SK-N-SH (cell line): Measurements from ENCODE around the gene PHOSPHO1. TPM values are rescaled to one million over a fixed set of nuclear protein-coding genes. Genes with fewer than 3 reads are reported as not detected.

Experiments used
- CTCF ChIA-PET: fragments of 300-600, 350-600 bp; formaldehyde crosslinking; extraction: SDS; loops from one replicate; lab custom pipeline; 2021; lab: Yijun Ruan, JAX
- POLR2A ChIA-PET: fragments of 350-600 bp; sonication (Branson Sonifier 250); formaldehyde crosslinking; extraction: SDS; loops from one replicate; lab custom pipeline; 2020; ENCODE audit warnings: antibody characterized with exemption, inconsistent platforms; lab: Yijun Ruan, JAX
- DNase-seq: peaks from one replicate; pipeline ENCODE4 v3.0.0; 2012
- H2AFZ ChIP-seq: fragments of 200-600 bp; sonication (generic); 2 replicates; pipeline ENCODE4 v1.8.1; 2016; ENCODE audit warnings: antibody characterized with exemption, mild to moderate bottlenecking, low read depth
- H3F3A ChIP-seq: fragments of 200-600 bp; sonication (generic); replicated peaks from 2 replicates; pipeline ENCODE3; 2016; ENCODE audit warnings: antibody characterized with exemption, mild to moderate bottlenecking; ENCODE audit not compliant: insufficient read depth
- H3K27ac ChIP-seq, 2 experiments: fragments of 200-500 bp in 1 of 2; fragments of 200-600 bp in 1 of 2; sonication (Bioruptor generic) in 1 of 2; sonication (generic), shearing (Covaris generic) in 1 of 2; 2 replicates each; pipeline versions ENCODE4 v1.5.1 to v1.6.1; 2014 to 2016; ENCODE audit warnings: low read depth in 2 of 2, inconsistent platforms in 1 of 2, low read length in 1 of 2, mild to moderate bottlenecking in 1 of 2, mixed read lengths in 1 of 2
- H3K27me3 ChIP-seq: fragments of 200-600 bp; sonication (generic), shearing (Covaris generic); 2 replicates; pipeline ENCODE4 v1.6.1; 2016; ENCODE audit warnings: mixed run types; ENCODE audit not compliant: insufficient read depth
- H3K36me3 ChIP-seq, 2 experiments: fragments of 200-500 bp in 1 of 2; fragments of 200-600 bp in 1 of 2; sonication (Bioruptor generic) in 1 of 2; sonication (generic) in 1 of 2; replicated peaks in 1 of 2; 2 replicates each; pipeline versions ENCODE3 to v1.5.1; 2014 to 2016; ENCODE audit warnings: low read length in 1 of 2, mild to moderate bottlenecking in 1 of 2; ENCODE audit not compliant: insufficient read depth in 2 of 2, control insufficient read depth in 1 of 2
- H3K4me1 ChIP-seq, 2 experiments: fragments of 200-500 bp in 1 of 2; fragments of 200-600 bp in 1 of 2; sonication (Bioruptor generic) in 1 of 2; sonication (generic), shearing (Covaris generic) in 1 of 2; 2 replicates each; pipeline versions ENCODE4 v1.5.1 to v1.6.1; 2014 to 2016; ENCODE audit warnings: low read depth in 1 of 2, low read length in 1 of 2, mixed run types in 1 of 2; ENCODE audit not compliant: insufficient read depth in 2 of 2, control insufficient read depth in 1 of 2
- H3K4me2 ChIP-seq: fragments of 200-600 bp; sonication (generic), shearing (Covaris generic); 2 replicates; pipeline ENCODE4 v1.6.1; 2017; ENCODE audit warnings: mixed run types
- H3K4me3 ChIP-seq, 2 experiments: fragments of 200-500 bp in 1 of 2; fragments of 200-600 bp in 1 of 2; sonication (Bioruptor generic) in 1 of 2; sonication (generic), shearing (Covaris generic) in 1 of 2; 2 replicates each; pipeline versions ENCODE4 v1.5.1 to v1.8.1; 2014 to 2016; ENCODE audit warnings: low read depth in 2 of 2, inconsistent platforms in 1 of 2, low read length in 1 of 2, mild to moderate bottlenecking in 1 of 2, mixed read lengths in 1 of 2, moderate library complexity in 1 of 2
- H3K79me2 ChIP-seq: fragments of 200-600 bp; sonication (generic); 2 replicates; pipeline ENCODE4 v1.8.1; 2017; ENCODE audit warnings: mild to moderate bottlenecking; ENCODE audit not compliant: insufficient read depth
- H3K9ac ChIP-seq: fragments of 200-600 bp; sonication (generic); 2 replicates; pipeline ENCODE4 v1.6.1; 2017; ENCODE audit warnings: mixed run types
- H3K9me2 ChIP-seq: fragments of 200-600 bp; sonication (generic); 2 replicates; pipeline ENCODE4 v1.6.1; 2017; ENCODE audit warnings: mixed run types
- H3K9me3 ChIP-seq: fragments of 200-600 bp; sonication (generic); 2 replicates; pipeline ENCODE4 v1.6.1; 2017; ENCODE audit warnings: mixed run types, mild to moderate bottlenecking, moderate library complexity
- H4K20me1 ChIP-seq: fragments of 200-600 bp; sonication (generic); 2 replicates; pipeline ENCODE4 v1.6.1; 2017; ENCODE audit warnings: mild to moderate bottlenecking, mixed run types; ENCODE audit not compliant: insufficient read depth
- CHD2 ChIP-seq: fragments of 150-350 bp; IDR thresholded peaks from 2 replicates; pipeline ENCODE4 v1.6.1; 2018; ENCODE audit warnings: low read length; ENCODE audit not compliant: partially characterized antibody
- CTCF ChIP-seq: fragments of 200-600 bp; sonication (generic); IDR thresholded peaks from 2 replicates; pipeline ENCODE4 v1.6.1; 2017; ENCODE audit warnings: antibody characterized with exemption, mild to moderate bottlenecking, moderate library complexity
- EZH2phosphoT487 ChIP-seq: fragments of 200-600 bp; sonication (generic); IDR thresholded peaks from 2 replicates; pipeline ENCODE4 v1.6.1; 2017; ENCODE audit warnings: low read depth, mixed run types, mild to moderate bottlenecking, antibody characterized with exemption, moderate library complexity, borderline replicate concordance
- GABPA ChIP-seq: IDR thresholded peaks from 2 replicates; pipeline ENCODE4 v1.4.0; 2012; ENCODE audit warnings: low read depth, mild to moderate bottlenecking
- GATA2 ChIP-seq: sonication (generic); formaldehyde crosslinking; IDR thresholded peaks from 2 replicates; pipeline ENCODE4 v1.5.0; 2020; ENCODE audit warnings: mild to moderate bottlenecking, missing genetic modification reagents
- JUND ChIP-seq: IDR thresholded peaks from 2 replicates; pipeline ENCODE4 v1.4.0; 2012
- MEF2A ChIP-seq: IDR thresholded peaks from 2 replicates; pipeline ENCODE4 v1.4.0; 2012; ENCODE audit warnings: low read depth, borderline replicate concordance
- NRF1 ChIP-seq: IDR thresholded peaks from 2 replicates; pipeline ENCODE4 v1.6.1; 2012; ENCODE audit warnings: low read depth, mild to moderate bottlenecking, low read length
- RAD21 ChIP-seq: IDR thresholded peaks from 2 replicates; pipeline ENCODE4 v1.6.1; 2012; ENCODE audit warnings: mild to moderate bottlenecking, low read length
- RCOR1 ChIP-seq: fragments of 150-350 bp; IDR thresholded peaks from 2 replicates; pipeline ENCODE4 v1.6.1; 2017; ENCODE audit warnings: antibody characterized with exemption, low read length
- REST ChIP-seq: IDR thresholded peaks from 2 replicates; pipeline ENCODE4 v1.6.1; 2012; ENCODE audit warnings: mild to moderate bottlenecking, low read depth, low read length, moderate library complexity
- RXRA ChIP-seq: IDR thresholded peaks from 2 replicates; pipeline ENCODE4 v1.4.0; 2012; ENCODE audit warnings: low read depth, mild to moderate bottlenecking, borderline replicate concordance
- SIN3A ChIP-seq: IDR thresholded peaks from 2 replicates; pipeline ENCODE4 v1.6.1; 2012; ENCODE audit warnings: low read depth, mild to moderate bottlenecking, low read length, moderate library complexity, borderline replicate concordance
- TAF1 ChIP-seq: IDR thresholded peaks from 2 replicates; pipeline ENCODE4 v1.6.1; 2012; ENCODE audit warnings: low read depth, mild to moderate bottlenecking, low read length, moderate library complexity, borderline replicate concordance
- TEAD4 ChIP-seq: IDR thresholded peaks from 2 replicates; pipeline ENCODE4 v1.4.0; 2012; ENCODE audit warnings: mild to moderate bottlenecking, borderline replicate concordance; ENCODE audit not compliant: insufficient read depth
- YY1 ChIP-seq: IDR thresholded peaks from 2 replicates; pipeline ENCODE4 v1.4.0; 2012; ENCODE audit warnings: low read depth, mild to moderate bottlenecking
- ZBTB33 ChIP-seq: IDR thresholded peaks from 2 replicates; pipeline ENCODE4 v1.4.0; 2012; ENCODE audit warnings: low read depth, borderline replicate concordance
- WGBS: methylation state at CpG from one replicate; pipeline ENCODE4 v1.1.6; 2017; ENCODE audit warnings: low lambda C conversion rate; 5-methylcytosine and 5-hydroxymethylcytosine counted together
- polyA plus RNA-seq, 3 experiments: library from polyadenylated mRNA; depleted of rRNA; stranded (reverse); fragments of >200 nt; gene quantifications; 2 replicates each; pipeline ENCODE4 v1.2.3, GENCODE V29; 2012

PHOSPHO1 gene
- polyA plus RNA-seq, 1 of the 3 experiments (the other 2 are of a cell fraction), result not detected

DNA sequence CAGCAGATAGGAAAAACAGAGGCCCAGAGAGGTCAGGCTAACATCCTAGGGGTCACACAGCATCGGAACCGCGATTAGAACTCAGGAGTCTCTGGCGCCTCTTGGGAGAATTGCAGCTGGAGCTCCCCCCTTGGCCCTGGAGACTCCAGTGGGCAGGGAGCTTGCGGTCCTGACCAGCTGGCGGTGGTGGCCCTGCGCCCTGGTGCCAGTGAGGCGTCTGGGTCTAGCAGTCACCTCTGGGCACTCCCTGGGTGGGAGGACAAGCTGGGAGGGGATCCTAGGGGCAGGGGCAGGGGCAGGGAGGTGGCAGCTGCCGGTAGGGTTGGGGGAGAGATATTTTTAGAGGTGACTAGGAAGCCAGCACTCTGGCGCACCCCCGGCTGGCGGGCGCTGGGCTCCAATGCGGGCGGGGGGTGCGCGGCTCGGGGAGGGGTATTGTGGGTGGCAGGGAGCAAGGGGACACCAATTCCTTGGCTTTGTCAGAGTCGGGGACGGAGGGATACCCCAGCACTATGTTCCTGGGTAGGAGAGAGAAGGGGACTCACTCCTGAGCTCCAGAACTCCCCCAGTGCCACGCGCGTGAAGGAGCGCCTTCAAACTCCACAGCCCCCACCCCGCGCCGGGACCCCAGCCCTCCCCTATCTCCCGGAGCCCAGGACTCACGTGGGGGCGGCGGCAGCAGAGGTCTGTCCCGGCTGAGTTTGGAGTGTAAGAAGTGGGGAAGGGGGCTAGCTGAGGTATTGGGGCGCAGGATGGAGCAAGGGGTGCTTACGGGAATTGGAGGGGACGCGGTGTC is 584 bp downstream of the PHOSPHO1 start:
- WGBS, result 6% methylated on average over 26 of the region's 36 CpGs

More for the DNA sequence above, 584 bp downstream of the PHOSPHO1 start:
- peaks cover 0 to 9% of the 10 kb centered on the region in 2 experiments; a peak in 1 of 4 replicates for H3K4me1 ChIP-seq
- no peaks in the 10 kb centered on the region for H3K9me2 ChIP-seq
- peak overlapping the region; percentile 81 for H2AFZ ChIP-seq
- H3K79me2 ChIP-seq, result no peaks in the 10 kb centered on the region
- H3F3A ChIP-seq, result peaks cover 6% of the 10 kb centered on the region
- no peak overlapping the region; the same call in 1 of the 2 replicates for H3K9ac ChIP-seq
- CTCF ChIA-PET, result interaction anchor here (0.9 to 8.6 kb wide), 14 partner anchors 8 to 243 kb away, joined by 3 to 105 read pairs (median 4); no protein-coding TSS in a partner anchor
- DNase-seq, result peak; percentile 60
- TF ChIP-seq CTCF (no peak), JUND (no peak), RCOR1 (no peak), CHD2 (no peak), RXRA (no peak), TEAD4 (no peak), GABPA (no peak), REST (no peak), MEF2A (no peak), EZH2phosphoT487 (no peak), SIN3A (no peak), NRF1 (no peak), TAF1 (no peak), ZBTB33 (no peak), GATA2 (CRISPR knock-in tag) (no peak), RAD21 (no peak), YY1 (no peak)
- H3K9me3 ChIP-seq, result no peaks in the 10 kb centered on the region
- peak overlapping the region; percentile 99 for H3K4me2 ChIP-seq
- POLR2A ChIA-PET, result no interaction called here
- H4K20me1 ChIP-seq, result no peaks in the 10 kb centered on the region
- H3K27me3 ChIP-seq, result peaks cover 53% of the 10 kb centered on the region
- H3K36me3 ChIP-seq, result no peaks in the 10 kb centered on the region
- peak overlapping the region; percentile 61 to 73 for H3K4me3 ChIP-seq
- H3K27ac ChIP-seq, result no peak overlapping the region
